ENCODE measurements around the gene HSPBP1. TPM values are rescaled to one million over a fixed set of nuclear protein-coding genes. Genes with fewer than 3 reads are reported as not detected.

HSPBP1 gene
- total and polyA plus RNA-seq, 9 of the 15 experiments (the other 6 are each of a cell fraction or from before 2014, with no cell fraction given) = 0.83 to 81.3 (median 21.8) TPM

GRCh38 chr19:55258828-55259539, 20.9 kb downstream of the HSPBP1 start, which contains the start of gene PPP6R1 (continued):
- TF ChIP-seq KDM1A (IDR thresholded peaks at IDR 0.05) (peak; percentile 81 to 88), ZNF407 (IDR thresholded peaks at IDR 0.05; ENCODE audit: low read depth) (no peak), ZNF830 (CRISPR knock-in tag; IDR thresholded peaks at IDR 0.05) (no peak), MTF1 (CRISPR knock-in tag; IDR thresholded peaks at IDR 0.05; ENCODE audit: borderline replicate concordance) (no peak), BCOR (IDR thresholded peaks at IDR 0.05) (peak; percentile 88), RBM14 (IDR thresholded peaks at IDR 0.05; ENCODE audit: borderline replicate concordance, insufficient read depth, low read depth, low read length) (no peak), PYGO2 (tag; IDR thresholded peaks at IDR 0.05) (0 out of 2 replicates have a peak, but pooled peaks have one; percentile 13), GTF2E2 (tag; IDR thresholded peaks at IDR 0.05) (no peak; the same call in none of the 2 replicates), ZBTB12 (CRISPR knock-in tag; IDR thresholded peaks at IDR 0.05) (peak; percentile 42; the same call in 1 of the 2 replicates), TFAP4 (CRISPR knock-in tag; IDR thresholded peaks at IDR 0.05; ENCODE audit: borderline replicate concordance) (peak; percentile 98)
